Anterior cingulate cortex (tissue), 58 donors: ENCODE data around the gene ANO3.

Experiments
- DNase-seq, 58 donors: peaks; one replicate each; lab custom pipeline; 2025; lab: John Stamatoyannopoulos, UW

ANO3 gene

GRCh38 chr11:26480041-26480440 is 148.1 kb downstream of the ANO3 start:
- DNase-seq = no peak

DNA sequence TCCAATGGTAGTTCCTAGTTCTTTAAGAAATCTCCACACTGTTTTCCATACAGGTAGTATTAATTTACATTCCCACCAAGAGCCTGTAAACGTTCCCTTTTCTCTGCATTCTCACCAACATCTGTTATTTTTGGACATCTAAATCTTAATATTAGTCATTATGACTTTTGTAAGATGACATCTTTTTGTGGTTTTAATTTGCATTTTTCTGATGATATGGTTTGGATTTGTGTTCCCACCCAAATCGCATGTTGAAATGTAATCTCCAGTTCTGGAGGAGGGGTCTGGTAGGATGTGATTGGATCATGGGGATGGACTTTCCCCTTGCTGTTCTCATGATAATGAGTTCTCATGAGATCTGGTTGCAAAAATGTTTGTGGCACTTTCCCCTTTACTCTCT is 151.2 kb downstream of the ANO3 start:
- no peak for DNase-seq

DNA sequence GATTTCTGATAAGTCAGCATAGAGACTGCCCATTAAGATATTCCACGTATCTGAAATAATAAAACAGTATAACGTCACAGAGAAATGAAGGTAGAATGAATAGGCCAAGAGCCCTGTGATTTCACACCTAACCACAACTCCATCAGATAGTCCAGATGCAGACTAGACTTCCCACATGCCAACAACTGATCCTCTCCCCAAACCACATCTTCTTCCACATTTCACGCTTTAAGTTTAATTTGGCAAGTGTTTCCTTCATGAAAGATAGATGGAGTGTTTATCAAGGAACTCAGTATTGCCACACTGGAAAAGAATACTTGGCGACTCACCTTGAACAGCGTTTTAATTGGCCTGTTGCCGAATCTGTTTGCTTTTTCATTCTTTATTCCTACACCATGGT is 158.6 kb downstream of the ANO3 start:
- no peak for DNase-seq

- DNase-seq = no peak
Observed at GRCh38 chr11:26493616-26494015, 161.7 kb downstream of the ANO3 start.

DNA sequence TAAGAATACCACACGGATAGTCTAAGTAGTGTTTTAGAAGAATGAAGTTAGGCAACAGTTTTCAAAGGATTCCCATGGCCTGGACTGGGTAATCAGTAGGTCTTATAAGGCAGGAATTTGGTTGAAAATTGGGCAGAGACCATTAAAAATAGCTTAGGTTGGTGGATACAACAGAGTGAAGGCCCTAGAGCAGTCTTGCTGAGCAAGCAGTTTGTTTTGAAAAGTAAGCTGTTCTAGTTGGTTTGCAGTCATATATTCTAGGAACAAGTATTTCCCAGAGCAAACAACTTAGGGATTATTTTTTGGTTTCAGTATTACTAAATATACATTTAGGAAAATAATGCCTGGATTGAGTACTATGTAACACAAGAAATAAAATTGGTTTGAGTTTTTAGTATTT is 175.3 kb downstream of the ANO3 start:
- DNase-seq = no peak

GRCh38 chr11:26510164-26510563 is 178.2 kb downstream of the ANO3 start:
- DNase-seq = no peak

- DNase-seq = no peak
Observed at GRCh38 chr11:26510756-26511155, 178.8 kb downstream of the ANO3 start.

DNA sequence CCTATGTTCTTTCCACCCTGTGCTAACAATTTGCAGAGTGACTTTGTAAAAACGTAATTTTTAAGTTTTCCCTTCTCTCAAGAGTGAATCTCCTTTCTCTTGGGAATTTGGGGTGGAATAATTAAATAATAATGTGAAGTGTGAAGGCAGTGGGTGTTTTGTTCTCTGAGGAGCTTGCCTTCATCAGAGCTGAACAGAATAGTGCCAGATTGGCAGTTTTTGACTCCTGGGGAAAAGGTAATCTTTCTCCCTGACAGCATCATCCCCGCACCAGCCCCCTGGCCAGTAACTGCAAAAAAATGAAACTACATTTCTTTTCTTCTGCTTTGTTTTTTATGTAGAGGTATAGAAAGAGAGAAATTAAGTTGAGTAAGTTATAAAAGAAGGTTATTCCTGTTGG is 180.3 kb downstream of the ANO3 start:
- no peak for DNase-seq

- no peak for DNase-seq
Observed at GRCh38 chr11:26519469-26519868, 187.5 kb downstream of the ANO3 start.

DNA sequence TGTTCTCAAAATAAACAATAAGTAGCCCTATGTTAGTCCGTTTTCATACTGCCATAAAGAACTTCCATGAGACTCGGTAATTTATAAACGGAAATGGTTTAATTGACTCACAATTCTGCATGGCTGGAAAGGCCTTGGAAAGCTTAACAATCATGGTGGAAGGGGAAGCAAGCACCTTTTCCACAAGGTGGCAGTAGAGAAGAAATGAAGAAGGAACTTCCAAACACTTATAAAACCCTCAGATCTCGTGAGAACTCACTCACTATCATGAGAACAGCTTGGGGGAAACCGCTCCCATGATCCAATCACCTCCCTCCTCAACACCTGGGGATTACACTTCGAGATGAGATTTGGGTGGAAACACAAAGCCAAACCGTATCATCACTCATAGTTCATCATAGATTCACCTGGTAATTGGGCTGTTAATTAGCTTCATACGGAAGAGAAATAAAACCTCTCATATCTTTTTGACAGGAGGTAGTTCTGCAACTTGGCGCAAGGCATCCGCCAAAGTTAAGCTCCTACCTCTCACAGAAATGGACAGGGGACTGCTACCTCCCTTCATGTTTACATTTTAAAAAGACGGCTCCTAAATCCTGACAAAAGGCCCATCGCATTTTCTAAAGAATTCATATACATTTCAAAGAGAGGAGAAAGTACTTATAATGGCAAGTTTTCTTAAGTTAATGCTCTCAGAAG is 191.1 kb downstream of the ANO3 start:
- no peak for DNase-seq

- no peak for DNase-seq
Observed at GRCh38 chr11:26527685-26528084, 195.8 kb downstream of the ANO3 start.

DNA sequence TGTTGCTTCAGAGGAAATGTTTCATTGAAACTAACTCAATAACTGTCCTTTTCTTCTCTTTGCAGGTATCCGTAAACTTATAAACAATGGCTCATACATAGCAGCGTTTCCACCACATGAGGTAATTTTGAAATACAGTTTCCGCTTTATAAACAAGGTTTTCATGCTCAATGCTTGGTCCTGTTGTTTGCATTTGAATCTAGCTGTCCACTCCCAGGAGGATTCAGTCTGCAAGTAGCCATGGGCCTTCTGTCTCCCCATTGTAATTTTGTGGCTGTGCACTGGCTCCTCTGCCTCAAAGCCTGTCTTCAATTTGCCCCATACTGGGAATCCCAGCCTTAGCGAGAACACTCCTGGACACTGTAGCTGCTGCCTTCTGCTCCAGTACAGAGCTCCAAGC is 205.4 kb downstream of the ANO3 start:
- no peak for DNase-seq

- no peak for DNase-seq
Observed at GRCh38 chr11:26539517-26539916, 207.6 kb downstream of the ANO3 start.

GRCh38 chr11:26541870-26542269 is 209.9 kb downstream of the ANO3 start:
- no peak for DNase-seq

DNA sequence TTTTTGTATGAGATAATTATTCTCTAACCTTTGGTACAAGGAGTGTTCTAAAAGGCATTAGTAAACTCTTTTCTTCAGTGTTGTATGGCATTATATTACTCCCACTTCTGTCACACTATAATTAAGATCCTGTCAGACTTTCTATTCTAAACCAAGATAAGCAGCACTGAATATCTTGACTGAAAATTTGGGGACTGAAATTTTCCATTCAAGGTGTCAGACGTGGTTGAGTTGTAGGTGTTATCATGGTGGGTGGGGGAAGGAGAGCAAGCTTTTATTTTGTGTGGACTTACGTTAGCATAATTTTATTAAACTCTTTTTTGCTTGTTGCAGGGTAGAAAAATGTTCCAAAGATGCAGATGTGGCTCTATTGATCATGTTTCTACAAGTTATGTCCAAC is 217.2 kb downstream of the ANO3 start:
- DNase-seq = no peak

DNA sequence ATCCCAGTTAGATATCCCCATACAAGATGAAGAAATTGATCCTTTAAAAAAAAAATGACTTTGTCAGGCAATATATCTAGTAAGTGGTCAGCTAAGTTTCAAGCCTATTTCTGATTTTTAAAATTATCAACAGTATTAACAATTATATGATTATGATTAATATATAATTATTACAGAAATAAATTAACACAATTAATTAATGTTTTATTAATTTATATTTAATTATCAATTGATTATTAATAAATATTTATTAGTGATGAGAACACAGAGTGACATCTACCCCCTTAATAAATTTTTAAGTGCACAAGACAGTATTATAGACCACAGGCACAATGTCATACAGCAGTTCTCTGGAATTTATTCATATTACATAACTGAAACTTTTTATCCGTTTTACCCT is 218.1 kb downstream of the ANO3 start:
- no peak for DNase-seq

DNA sequence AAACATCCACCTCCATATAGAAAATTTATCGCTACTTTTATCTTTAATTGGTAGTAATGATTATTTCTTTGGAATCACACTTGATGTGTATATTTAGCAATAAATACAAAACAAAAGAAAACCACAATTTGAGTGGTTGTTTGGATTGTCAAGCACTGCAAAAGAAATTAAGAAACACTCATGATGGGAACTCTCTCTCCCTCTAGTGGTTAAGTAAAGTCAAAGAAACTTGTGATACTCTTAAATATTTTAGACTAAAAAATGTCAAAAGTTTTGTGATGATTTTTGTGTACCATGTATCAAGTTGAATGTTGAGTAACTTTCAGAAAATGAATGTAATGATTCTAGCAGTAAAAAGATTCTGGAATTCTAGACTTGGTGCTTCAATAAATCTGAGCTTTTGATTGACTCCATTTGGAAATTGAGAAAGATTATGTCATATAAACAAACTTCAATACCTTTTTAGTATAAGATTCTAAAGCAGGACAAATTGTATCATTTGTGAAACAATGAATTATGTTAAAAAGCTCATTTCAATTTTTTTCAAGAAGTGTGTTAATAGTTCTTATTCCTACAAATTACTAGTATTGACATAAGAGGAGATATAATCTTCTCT is 219.4 kb downstream of the ANO3 start:
- no peak for DNase-seq

GRCh38 chr11:26553182-26553581 is 221.3 kb downstream of the ANO3 start:
- no peak for DNase-seq

DNA sequence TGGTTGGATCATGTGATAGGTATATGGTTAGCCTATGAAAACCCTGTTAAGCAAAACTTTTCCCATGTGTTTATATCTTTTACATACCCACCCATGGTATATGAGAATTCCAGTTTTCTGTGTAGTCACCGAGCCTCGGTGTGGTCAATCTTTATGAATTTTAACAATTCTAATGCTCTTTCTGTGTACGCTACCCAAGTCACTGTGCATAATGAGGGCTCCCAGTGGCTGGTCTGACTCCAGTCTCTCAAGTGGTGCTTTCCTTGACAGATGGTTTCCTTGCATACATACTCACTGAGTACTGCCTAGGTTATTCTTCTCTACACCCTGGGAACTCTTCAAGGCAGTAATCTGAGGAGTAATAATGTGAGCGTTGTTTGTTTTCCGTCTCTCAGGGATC is 222.5 kb downstream of the ANO3 start:
- DNase-seq = no peak

- no peak for DNase-seq
Observed at GRCh38 chr11:26556582-26556981, 224.7 kb downstream of the ANO3 start.

GRCh38 chr11:26557666-26558065 is 225.7 kb downstream of the ANO3 start:
- no peak for DNase-seq

- no peak for DNase-seq
Observed at GRCh38 chr11:26558190-26558589, 226.3 kb downstream of the ANO3 start.

DNA sequence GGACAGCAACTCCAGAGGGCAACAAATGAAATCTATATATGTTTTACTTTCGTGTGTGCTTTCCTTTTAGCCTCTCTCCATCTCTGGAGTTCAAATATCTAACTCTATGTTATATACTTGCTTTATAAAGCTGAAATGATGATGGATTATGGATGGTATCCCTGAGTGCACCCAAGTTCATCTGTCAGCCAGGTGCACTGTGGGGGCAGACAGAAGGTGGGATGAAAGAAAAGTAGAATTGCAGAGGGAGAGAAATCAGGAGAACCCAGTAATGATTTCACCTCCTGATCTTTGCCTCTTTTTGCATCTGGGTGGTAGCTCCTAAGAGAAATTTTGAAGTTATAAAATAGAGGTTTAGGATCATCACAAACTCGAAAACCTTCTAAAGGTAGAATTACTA is 237.7 kb downstream of the ANO3 start:
- no peak for DNase-seq
